Neural progenitor cell (in vitro differentiated cells): ENCODE measurements around the gene OGDH.

Experiments
- CTCF ChIP-seq: fragments of 200-600 bp; sonication (generic); IDR thresholded peaks from 2 replicates; pipeline ENCODE4 v1.5.1; 2017; ENCODE audit warnings: antibody characterized with exemption, mild to moderate bottlenecking
- EZH2 ChIP-seq: fragments of 200-600 bp; sonication (generic); IDR thresholded peaks from 2 replicates; pipeline ENCODE4 v1.6.1; 2017; ENCODE audit warnings: antibody characterized with exemption, mild to moderate bottlenecking, moderate library complexity

GRCh38 chr7:44607141-44608068 lies 978 bp downstream of the OGDH start:
- TF ChIP-seq EZH2 (no peak), CTCF (no peak)
